Ascending aorta (tissue), 2 donors: Measurements from ENCODE around the gene BCL7A. TPM values are rescaled to one million over a fixed set of nuclear protein-coding genes. Genes with fewer than 3 reads are reported as not detected.

ENCODE experiments used
- DNase-seq, 2 donors: peaks; one replicate each; pipeline ENCODE4 v3.0.0-alpha.2; 2019; ENCODE audit warnings: low spot score in 2 of 2
- H3K27ac ChIP-seq, 2 donors: fragments of 200-600 bp; sonication (generic); one replicate each; pipeline ENCODE4 v1.5.1; 2016 to 2017; ENCODE audit warnings: mild to moderate bottlenecking in 1 of 2
- H3K27me3 ChIP-seq: fragments of 200-600 bp; sonication (generic); one replicate; pipeline ENCODE4 v1.5.1; 2017
- H3K36me3 ChIP-seq, 2 donors: fragments of 200-600 bp; sonication (generic); one replicate each; pipeline ENCODE4 v1.5.1; 2016
- H3K4me1 ChIP-seq, 2 donors: fragments of 200-600 bp; sonication (generic); one replicate each; pipeline ENCODE4 v1.5.1; 2016 to 2017; ENCODE audit warnings: mild to moderate bottlenecking in 1 of 2
- H3K4me3 ChIP-seq, 2 donors: fragments of 200-600 bp; sonication (generic); one replicate each; pipeline ENCODE4 v1.5.1; 2016 to 2017; ENCODE audit warnings: mild to moderate bottlenecking in 1 of 2
- H3K9me3 ChIP-seq, 2 donors: fragments of 200-600 bp; sonication (generic); one replicate each; pipeline ENCODE4 v1.5.1; 2016
- CTCF ChIP-seq, 3 experiments: fragments of 200-600 bp in 2 of 3; fragments of 450-650 bp in 1 of 3; sonication (generic) in 2 of 3; IDR thresholded peaks; one replicate each; pipeline ENCODE4 v1.5.1; 2016 to 2019; ENCODE audit warnings: antibody characterized with exemption in 3 of 3, mild to moderate bottlenecking in 1 of 3, moderate library complexity in 1 of 3
- intact Hi-C: fragments of 100-400 bp; cut with DNase I; formaldehyde crosslinking; loops from one replicate; pipeline ENCODE4 v1.15.1; 2023
- total RNA-seq: library from RNA; depleted of rRNA; stranded (reverse); fragments of >200 nt; gene quantifications from one replicate; pipeline ENCODE4 v1.1.0, GENCODE V29; 2016

The BCL7A gene
- total RNA-seq, 1 donor from 2014 or later, result 3.2 TPM

GRCh38 chr12:122080149-122081082 lies 58.7 kb downstream of the BCL7A start:
- Histone ChIP-seq H3K4me3 (peak overlapping the region; percentile 80 to 85), H3K4me1 (peaks cover 10 to 26% of the 10 kb centered on the region in 2 donors), H3K9me3 (no peaks in the 10 kb centered on the region), H3K36me3 (peaks cover 7 to 17% of the 10 kb centered on the region in 2 donors), H3K27me3 (no peaks in the 10 kb centered on the region), H3K27ac (peak overlapping the region; percentile 75 to 79)
- intact Hi-C loops, result no loop called here
- DNase-seq, result peak; percentile 56 to 87
- TF ChIP-seq CTCF (IDR thresholded peaks at IDR 0.05), result no peak

DNA sequence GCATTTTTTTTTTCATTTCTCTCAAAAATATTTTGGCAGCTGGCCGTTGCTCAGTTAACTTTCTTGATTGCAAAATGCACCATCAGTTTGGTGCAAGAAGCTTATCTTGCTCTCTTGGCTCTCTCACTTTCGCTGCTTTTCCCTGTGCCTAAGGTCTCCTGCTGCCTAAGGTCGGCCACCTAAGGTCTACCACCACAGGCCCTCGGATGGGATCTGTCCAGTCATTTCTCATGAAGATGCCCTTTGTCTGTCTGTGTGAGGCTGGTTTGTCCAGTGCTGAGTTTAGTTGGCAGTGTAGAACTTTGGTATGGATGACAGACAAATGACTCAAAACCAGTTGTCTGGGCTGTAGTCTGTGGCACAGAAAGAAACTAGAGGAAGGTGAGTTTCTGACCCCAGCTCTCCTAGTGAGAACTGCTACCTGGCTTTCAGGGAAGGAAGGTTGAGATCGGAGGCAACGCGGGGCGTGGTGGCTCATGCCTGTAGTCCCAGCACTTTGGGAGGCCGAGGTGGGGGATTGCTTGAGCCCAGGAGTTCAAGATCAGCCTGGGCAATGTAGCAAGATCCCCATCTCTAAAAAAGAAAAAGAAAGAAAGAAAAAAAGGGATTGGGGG lies 59.5 kb downstream of the BCL7A start:
- H3K27ac ChIP-seq, result peak overlapping the region; percentile 75 to 79
- no peaks in the 10 kb centered on the region for H3K27me3 ChIP-seq
- intact Hi-C loops, result no loop called here
- TF ChIP-seq CTCF (IDR thresholded peaks at IDR 0.05), result no peak
- H3K4me3 ChIP-seq, result peak overlapping the region; percentile 80 to 85
- peaks cover 10 to 26% of the 10 kb centered on the region in 2 donors for H3K4me1 ChIP-seq
- H3K9me3 ChIP-seq, result no peaks in the 10 kb centered on the region
- DNase-seq, result no peak
- H3K36me3 ChIP-seq, result peaks cover 7 to 23% of the 10 kb centered on the region in 2 donors

DNA sequence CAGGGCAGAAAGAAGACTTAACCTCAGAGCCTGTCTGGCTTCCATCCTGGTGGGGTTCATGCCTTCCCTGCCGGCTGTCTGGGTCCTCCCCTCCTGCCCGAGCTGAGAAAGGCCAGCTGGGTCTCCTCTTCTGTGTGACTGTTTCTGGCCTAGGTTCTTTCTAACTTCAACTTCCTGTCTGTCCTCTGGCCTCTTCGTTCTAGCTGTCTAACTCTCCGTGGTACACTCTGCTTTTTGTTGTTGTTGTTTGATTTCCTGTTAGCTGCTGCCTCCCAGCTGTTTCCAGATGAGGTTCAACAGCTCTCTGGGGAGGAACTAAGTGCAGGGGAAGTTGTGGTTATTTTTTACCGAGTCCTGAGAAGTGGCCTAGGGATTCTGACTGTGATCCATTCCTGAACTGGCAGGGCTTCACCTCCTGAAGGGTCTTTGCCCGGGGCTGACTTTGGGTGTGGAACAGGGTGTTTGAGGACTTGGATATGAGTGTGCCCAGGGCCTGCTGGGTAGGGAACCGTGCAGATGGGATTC lies 60.1 kb downstream of the BCL7A start:
- no peak for DNase-seq

GRCh38 chr12:122082621-122083356 lies 61.1 kb downstream of the BCL7A start:
- peak overlapping the region in 1 of 2 donors; percentile 79 for H3K27ac ChIP-seq
- H3K4me3 ChIP-seq, result no peak overlapping the region
- no peaks in the 10 kb centered on the region for H3K27me3 ChIP-seq
- H3K36me3 ChIP-seq, result peaks cover 7 to 26% of the 10 kb centered on the region in 2 donors
- intact Hi-C loops, result no loop called here
- DNase-seq, result no peak
- no peak for TF ChIP-seq CTCF (IDR thresholded peaks at IDR 0.05)
- H3K4me1 ChIP-seq, result peaks cover 14 to 24% of the 10 kb centered on the region in 2 donors
- no peaks in the 10 kb centered on the region for H3K9me3 ChIP-seq

More for the DNA sequence above, 60.1 kb downstream of the BCL7A start:
- intact Hi-C loops, result no loop called here
- Histone ChIP-seq H3K4me3 (peak overlapping the region; percentile 80 to 85), H3K27ac (peak overlapping the region; percentile 75 to 79), H3K4me1 (peaks cover 10 to 26% of the 10 kb centered on the region in 2 donors), H3K27me3 (no peaks in the 10 kb centered on the region), H3K36me3 (peaks cover 7 to 25% of the 10 kb centered on the region in 2 donors), H3K9me3 (no peaks in the 10 kb centered on the region)
- no peak for TF ChIP-seq CTCF (IDR thresholded peaks at IDR 0.05)

- peaks cover 17 to 38% of the 10 kb centered on the region in 2 donors for H3K4me1 ChIP-seq
- no peak for TF ChIP-seq CTCF (IDR thresholded peaks at IDR 0.05)
- peaks cover 7 to 26% of the 10 kb centered on the region in 2 donors for H3K36me3 ChIP-seq
- intact Hi-C loops, result no loop called here
- no peaks in the 10 kb centered on the region for H3K27me3 ChIP-seq
- H3K27ac ChIP-seq, result no peak overlapping the region
- H3K4me3 ChIP-seq, result no peak overlapping the region
- H3K9me3 ChIP-seq, result no peaks in the 10 kb centered on the region
- no peak for DNase-seq
These were observed 63.2 kb downstream of the BCL7A start for GRCh38 chr12:122084857-122085405.
